B cell (primary cell): Measurements from ENCODE around the gene ZFAND2A.

Experiments
- EZH2 ChIP-seq: IDR thresholded peaks from 2 replicates; pipeline ENCODE4 v1.6.1; 2012; ENCODE audit warnings: borderline replicate concordance, low read depth, mild to moderate bottlenecking, moderate library complexity, low read length; ENCODE audit not compliant: insufficient read depth, poor library complexity, severe bottlenecking
- TF ChIP-seq, protein P1 (sequence below): fragments of 200-600 bp; IDR thresholded peaks from one replicate; pipeline ENCODE4 v1.8.0; 2022; ENCODE audit warnings: antibody characterized with exemption, mild to moderate bottlenecking

DNA sequence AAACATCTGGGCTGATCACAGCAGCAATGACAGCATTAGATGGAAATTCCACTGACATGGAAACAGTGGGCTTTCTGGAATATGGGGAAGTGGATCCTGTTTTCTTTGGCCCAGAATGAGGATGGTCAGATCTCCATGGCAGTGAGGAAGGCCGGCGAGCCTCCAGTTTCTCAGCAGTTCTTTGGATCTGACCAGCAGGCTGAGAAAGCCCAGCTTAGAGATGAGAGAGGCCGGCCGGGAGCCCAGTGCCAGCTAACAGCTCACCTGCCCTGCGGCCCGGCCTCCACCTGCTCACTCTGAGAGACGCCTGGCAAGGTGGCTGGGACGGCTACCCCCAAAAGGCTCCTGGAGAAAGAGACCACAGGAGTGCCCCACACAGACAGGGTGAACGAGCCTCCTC is 47.9 kb downstream of the ZFAND2A start:
- TF ChIP-seq, protein P1, sequence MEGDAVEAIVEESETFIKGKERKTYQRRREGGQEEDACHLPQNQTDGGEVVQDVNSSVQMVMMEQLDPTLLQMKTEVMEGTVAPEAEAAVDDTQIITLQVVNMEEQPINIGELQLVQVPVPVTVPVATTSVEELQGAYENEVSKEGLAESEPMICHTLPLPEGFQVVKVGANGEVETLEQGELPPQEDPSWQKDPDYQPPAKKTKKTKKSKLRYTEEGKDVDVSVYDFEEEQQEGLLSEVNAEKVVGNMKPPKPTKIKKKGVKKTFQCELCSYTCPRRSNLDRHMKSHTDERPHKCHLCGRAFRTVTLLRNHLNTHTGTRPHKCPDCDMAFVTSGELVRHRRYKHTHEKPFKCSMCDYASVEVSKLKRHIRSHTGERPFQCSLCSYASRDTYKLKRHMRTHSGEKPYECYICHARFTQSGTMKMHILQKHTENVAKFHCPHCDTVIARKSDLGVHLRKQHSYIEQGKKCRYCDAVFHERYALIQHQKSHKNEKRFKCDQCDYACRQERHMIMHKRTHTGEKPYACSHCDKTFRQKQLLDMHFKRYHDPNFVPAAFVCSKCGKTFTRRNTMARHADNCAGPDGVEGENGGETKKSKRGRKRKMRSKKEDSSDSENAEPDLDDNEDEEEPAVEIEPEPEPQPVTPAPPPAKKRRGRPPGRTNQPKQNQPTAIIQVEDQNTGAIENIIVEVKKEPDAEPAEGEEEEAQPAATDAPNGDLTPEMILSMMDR: no peak
- TF ChIP-seq EZH2: no peak
